Measurements from ENCODE around the gene ACTRT2.

The ACTRT2 gene

GRCh38 chr1:3017440-3018050 lies 3.7 kb upstream of the ACTRT2 start:
- Histone ChIP-seq H3K36me3 (ENCODE audit: insufficient read depth, low read length) (no peaks in the 10 kb centered on the region), H3K9me3 (ENCODE audit: low read depth, low read length) (no peaks in the 10 kb centered on the region), H3K4me3 (no peak overlapping the region), H3K27ac (no peak overlapping the region), H3K9ac (ENCODE audit: insufficient read length) (no peak overlapping the region)
- DNase-seq (ENCODE audit: low read depth, low spot score) = no peak
- TF ChIP-seq FOXP2 (optimal IDR thresholded peaks at IDR 0.05; ENCODE audit: control extremely low read depth, extremely low read length, insufficient read depth) (no peak), EZH2 (IDR thresholded peaks at IDR 0.05) (no peak), POLR2AphosphoS5 (IDR thresholded peaks at IDR 0.05; ENCODE audit: borderline replicate concordance, low read depth, low read length) (no peak)

- Histone ChIP-seq H3K36me3 (ENCODE audit: insufficient read depth, low read length) (no peaks in the 10 kb centered on the region), H3K9me3 (ENCODE audit: low read depth, low read length) (no peaks in the 10 kb centered on the region), H3K4me3 (no peak overlapping the region), H3K27ac (no peak overlapping the region), H3K9ac (ENCODE audit: insufficient read length) (no peak overlapping the region)
- no peak for DNase-seq (ENCODE audit: low read depth, low spot score)
- TF ChIP-seq FOXP2 (optimal IDR thresholded peaks at IDR 0.05; ENCODE audit: control extremely low read depth, extremely low read length, insufficient read depth) (no peak), POLR2AphosphoS5 (IDR thresholded peaks at IDR 0.05; ENCODE audit: borderline replicate concordance, low read depth, low read length) (no peak)
These were observed 3.2 kb upstream of the ACTRT2 start for GRCh38 chr1:3018051-3018471.

GRCh38 chr1:3018576-3018975 lies 2.7 kb upstream of the ACTRT2 start:
- TF ChIP-seq FOXP2 (optimal IDR thresholded peaks at IDR 0.05; ENCODE audit: control extremely low read depth, extremely low read length, insufficient read depth) (no peak), EZH2 (IDR thresholded peaks at IDR 0.05) (no peak), POLR2AphosphoS5 (IDR thresholded peaks at IDR 0.05; ENCODE audit: borderline replicate concordance, low read depth, low read length) (no peak)
- Histone ChIP-seq H3K9me3 (ENCODE audit: low read depth, low read length) (no peaks in the 10 kb centered on the region), H3K27ac (no peak overlapping the region), H3K36me3 (ENCODE audit: insufficient read depth, low read length) (no peaks in the 10 kb centered on the region), H3K9ac (ENCODE audit: insufficient read length) (no peak overlapping the region), H3K4me3 (no peak overlapping the region)
- no peak for DNase-seq (ENCODE audit: low read depth, low spot score)

- H3K9ac ChIP-seq (ENCODE audit: insufficient read length) = no peak overlapping the region
- no peak for DNase-seq (ENCODE audit: low read depth, low spot score)
- H3K27ac ChIP-seq = no peak overlapping the region
- H3K9me3 ChIP-seq (ENCODE audit: low read depth, low read length) = no peaks in the 10 kb centered on the region
- no peak overlapping the region for H3K4me3 ChIP-seq
- H3K36me3 ChIP-seq (ENCODE audit: insufficient read depth, low read length) = no peaks in the 10 kb centered on the region
- peak; percentile 70 for TF ChIP-seq EZH2 (IDR thresholded peaks at IDR 0.05)
- no peak for TF ChIP-seq FOXP2 (optimal IDR thresholded peaks at IDR 0.05; ENCODE audit: control extremely low read depth, extremely low read length, insufficient read depth)
- TF ChIP-seq POLR2AphosphoS5 (IDR thresholded peaks at IDR 0.05; ENCODE audit: borderline replicate concordance, low read depth, low read length) = no peak
These were observed 2.2 kb upstream of the ACTRT2 start for GRCh38 chr1:3019007-3019515.

- Histone ChIP-seq H3K36me3 (ENCODE audit: insufficient read depth, low read length) (no peaks in the 10 kb centered on the region), H3K9ac (ENCODE audit: insufficient read length) (no peak overlapping the region), H3K9me3 (ENCODE audit: low read depth, low read length) (no peaks in the 10 kb centered on the region), H3K4me3 (no peak overlapping the region), H3K27ac (no peak overlapping the region)
- no peak for DNase-seq (ENCODE audit: low read depth, low spot score)
- no peak for TF ChIP-seq EZH2 (IDR thresholded peaks at IDR 0.05)
- TF ChIP-seq FOXP2 (optimal IDR thresholded peaks at IDR 0.05; ENCODE audit: control extremely low read depth, extremely low read length, insufficient read depth) = no peak
- TF ChIP-seq POLR2AphosphoS5 (IDR thresholded peaks at IDR 0.05; ENCODE audit: borderline replicate concordance, low read depth, low read length) = no peak
These were observed 1.7 kb upstream of the ACTRT2 start for GRCh38 chr1:3019516-3020051.

- no peaks in the 10 kb centered on the region for H3K36me3 ChIP-seq (ENCODE audit: insufficient read depth, low read length)
- TF ChIP-seq POLR2AphosphoS5 (IDR thresholded peaks at IDR 0.05; ENCODE audit: borderline replicate concordance, low read depth, low read length) (no peak), EZH2 (IDR thresholded peaks at IDR 0.05) (no peak), FOXP2 (optimal IDR thresholded peaks at IDR 0.05; ENCODE audit: control extremely low read depth, extremely low read length, insufficient read depth) (no peak)
- no peak overlapping the region for H3K4me3 ChIP-seq
- H3K9ac ChIP-seq (ENCODE audit: insufficient read length) = no peak overlapping the region
- H3K27ac ChIP-seq = no peak overlapping the region
- H3K9me3 ChIP-seq (ENCODE audit: low read depth, low read length) = no peaks in the 10 kb centered on the region
- DNase-seq (ENCODE audit: low read depth, low spot score) = no peak
These were observed 881 bp upstream of the ACTRT2 start for GRCh38 chr1:3020263-3020909.

GRCh38 chr1:3021801-3022401 lies 634 bp downstream of the ACTRT2 start:
- Histone ChIP-seq H3K4me3 (no peak overlapping the region), H3K9ac (ENCODE audit: insufficient read length) (no peak overlapping the region), H3K9me3 (ENCODE audit: low read depth, low read length) (no peaks in the 10 kb centered on the region), H3K36me3 (ENCODE audit: insufficient read depth, low read length) (no peaks in the 10 kb centered on the region), H3K27ac (no peak overlapping the region)
- DNase-seq (ENCODE audit: low read depth, low spot score) = no peak
- no peak for TF ChIP-seq EZH2 (IDR thresholded peaks at IDR 0.05)
- no peak for TF ChIP-seq FOXP2 (optimal IDR thresholded peaks at IDR 0.05; ENCODE audit: control extremely low read depth, extremely low read length, insufficient read depth)
- TF ChIP-seq POLR2AphosphoS5 (IDR thresholded peaks at IDR 0.05; ENCODE audit: borderline replicate concordance, low read depth, low read length) = no peak

GRCh38 chr1:3022511-3022973 lies 1.3 kb downstream of the ACTRT2 start:
- Histone ChIP-seq H3K9ac (ENCODE audit: insufficient read length) (no peak overlapping the region), H3K9me3 (ENCODE audit: low read depth, low read length) (no peaks in the 10 kb centered on the region), H3K4me3 (no peak overlapping the region), H3K27ac (no peak overlapping the region), H3K36me3 (ENCODE audit: insufficient read depth, low read length) (no peaks in the 10 kb centered on the region)
- DNase-seq (ENCODE audit: low read depth, low spot score) = no peak
- TF ChIP-seq FOXP2 (optimal IDR thresholded peaks at IDR 0.05; ENCODE audit: control extremely low read depth, extremely low read length, insufficient read depth) (no peak), POLR2AphosphoS5 (IDR thresholded peaks at IDR 0.05; ENCODE audit: borderline replicate concordance, low read depth, low read length) (no peak), EZH2 (IDR thresholded peaks at IDR 0.05) (no peak)
